SK-N-SH treated with all-trans-retinoic acid at 6 μM for 48 hours (cell line): ENCODE data around the gene KCTD3.

ENCODE experiments used
- ATAC-seq: fragments of 200-7000 bp; cut with Tn5 transposase; 3 replicates; pipeline ENCODE4 v1.9.1; 2020; ENCODE audit warnings: mild to moderate bottlenecking, moderate library complexity
- ARNTL ChIP-seq: fragments of 450-650 bp; formaldehyde crosslinking; IDR thresholded peaks from 2 replicates; pipeline ENCODE4 v1.5.0; 2020; ENCODE audit warnings: low read depth, mild to moderate bottlenecking, moderate library complexity, borderline replicate concordance
- BACH2 ChIP-seq: fragments of 250-450 bp; sonication (Bioruptor Pico); IDR thresholded peaks from 2 replicates; pipeline ENCODE4 v1.9.0; 2021; ENCODE audit warnings: mild to moderate bottlenecking, borderline replicate concordance
- CSDC2 ChIP-seq: fragments of 250-450 bp; sonication (Bioruptor Pico); IDR thresholded peaks from 2 replicates; pipeline ENCODE4 v1.5.0; 2020; ENCODE audit warnings: mild to moderate bottlenecking, moderate library complexity
- ISL1 ChIP-seq: fragments of 250-450 bp; sonication (Bioruptor Pico); IDR thresholded peaks from 2 replicates; pipeline ENCODE4 v2.1.2; 2022; ENCODE audit warnings: mild to moderate bottlenecking, moderate library complexity
- OSR1 ChIP-seq: fragments of 250-450 bp; sonication (Bioruptor Pico); IDR thresholded peaks from 2 replicates; pipeline ENCODE4 v1.8.0; 2022; ENCODE audit warnings: moderate library complexity, mild to moderate bottlenecking, inconsistent platforms
- PATZ1 ChIP-seq: fragments of 250-450 bp; sonication (Bioruptor Pico); IDR thresholded peaks from 2 replicates; pipeline ENCODE4 v1.8.0; 2020; ENCODE audit warnings: mild to moderate bottlenecking, moderate library complexity, borderline replicate concordance
- POU6F1 ChIP-seq: fragments of 250-450 bp; sonication (Bioruptor Pico); IDR thresholded peaks from 2 replicates; pipeline ENCODE4 v1.8.0; 2021; ENCODE audit warnings: low read depth, mild to moderate bottlenecking, moderate library complexity, borderline replicate concordance
- RARB ChIP-seq: fragments of 250-450 bp; sonication (Bioruptor Pico); IDR thresholded peaks from 2 replicates; pipeline ENCODE4 v1.8.0; 2021; ENCODE audit warnings: mild to moderate bottlenecking, moderate library complexity
- TCF4 ChIP-seq: fragments of 250-450 bp; sonication (Bioruptor Pico); IDR thresholded peaks from 2 replicates; pipeline ENCODE4 v1.8.0; 2021; ENCODE audit warnings: mild to moderate bottlenecking, moderate library complexity, borderline replicate concordance
- TOX ChIP-seq: fragments of 250-450 bp; sonication (Bioruptor Pico); IDR thresholded peaks from 2 replicates; pipeline ENCODE4 v1.8.0; 2021; ENCODE audit warnings: mild to moderate bottlenecking, moderate library complexity, borderline replicate concordance
- ZC3H10 ChIP-seq: fragments of 250-450 bp; sonication (Bioruptor Pico); IDR thresholded peaks from 2 replicates; pipeline ENCODE4 v1.5.1; 2021; ENCODE audit warnings: mild to moderate bottlenecking, moderate library complexity
- ZFP3 ChIP-seq: fragments of 250-450 bp; sonication (Bioruptor Pico); IDR thresholded peaks from 2 replicates; pipeline ENCODE4 v1.5.0; 2020; ENCODE audit warnings: mild to moderate bottlenecking, moderate library complexity
- ZNF565 ChIP-seq: fragments of 450-650 bp; formaldehyde crosslinking; conservative IDR thresholded peaks from 2 replicates; pipeline ENCODE4 v1.5.0; 2020; ENCODE audit warnings: low read depth, mild to moderate bottlenecking, moderate library complexity
- ZNF70 ChIP-seq: fragments of 450-650 bp; formaldehyde crosslinking; IDR thresholded peaks from 2 replicates; pipeline ENCODE4 v1.5.0; 2020; ENCODE audit warnings: mild to moderate bottlenecking, moderate library complexity
- ZNF8 ChIP-seq: fragments of 450-650 bp; formaldehyde crosslinking; IDR thresholded peaks from 2 replicates; pipeline ENCODE4 v1.5.0; 2020; ENCODE audit warnings: mild to moderate bottlenecking, moderate library complexity
- TF ChIP-seq, protein P1 (sequence below): fragments of 250-450 bp; sonication (Bioruptor Pico); IDR thresholded peaks from 2 replicates; pipeline ENCODE4 v1.5.1; 2020; ENCODE audit warnings: low read depth, mild to moderate bottlenecking, moderate library complexity
- TF ChIP-seq, protein P2 (sequence below): fragments of 250-450 bp; sonication (Bioruptor Pico); IDR thresholded peaks from 2 replicates; pipeline ENCODE4 v1.5.1; 2021; ENCODE audit warnings: mild to moderate bottlenecking, moderate library complexity

KCTD3 gene

DNA sequence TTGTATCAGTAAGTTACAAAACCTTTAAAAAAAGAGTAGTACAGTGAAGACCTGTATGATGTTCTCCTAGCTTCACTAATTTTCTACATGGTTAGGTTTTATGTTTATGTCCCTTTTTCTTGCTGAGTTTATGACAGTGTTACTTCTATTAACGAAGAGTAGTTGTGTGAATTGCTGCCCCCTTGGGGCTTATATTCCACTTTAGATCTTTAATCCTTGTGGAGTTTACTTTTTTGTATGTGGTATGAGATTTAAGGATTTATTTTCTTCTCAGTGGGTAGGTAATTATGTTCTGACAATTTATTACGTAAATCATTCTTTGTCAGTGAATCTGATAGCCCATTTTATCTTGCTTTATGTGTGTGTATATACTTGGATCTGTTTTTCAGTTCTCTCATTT is 14.8 kb downstream of the KCTD3 start:
- ATAC-seq: no peak
- TF ChIP-seq ZFP3 (CRISPR knock-in tag): no peak
- TF ChIP-seq ISL1 (CRISPR knock-in tag): no peak
- TF ChIP-seq ZNF565: no peak
- no peak for TF ChIP-seq TCF4 (CRISPR knock-in tag)
- no peak for TF ChIP-seq TOX (CRISPR knock-in tag)
- TF ChIP-seq ZNF8 (CRISPR knock-in tag): no peak
- no peak for TF ChIP-seq RARB (CRISPR knock-in tag)

DNA sequence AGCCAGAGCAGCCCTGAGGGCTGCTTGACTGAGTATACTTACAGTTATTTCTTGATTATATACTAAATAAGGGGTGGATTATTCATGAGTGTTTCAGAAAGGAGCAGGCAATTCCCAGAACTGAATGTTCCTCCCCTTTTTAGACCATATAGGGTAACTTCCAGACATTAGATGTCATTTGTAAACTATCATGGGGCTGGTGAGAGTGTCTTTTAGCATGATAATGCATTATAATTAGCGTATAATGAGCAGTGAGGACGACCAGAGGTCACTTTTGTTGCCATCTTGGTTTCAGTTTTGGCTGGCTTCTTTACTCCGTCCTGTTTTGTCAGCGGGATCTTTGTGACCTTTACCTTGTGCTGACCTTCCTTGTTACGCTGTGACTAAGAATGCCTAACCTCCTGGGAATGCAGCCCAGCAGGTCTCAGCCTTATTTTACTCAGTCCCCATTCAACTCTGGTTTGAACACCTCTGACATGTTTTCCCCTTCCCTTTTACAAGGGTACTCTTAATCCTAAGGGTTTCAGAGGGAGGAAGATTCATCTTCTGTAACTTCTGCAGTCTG is 16.2 kb downstream of the KCTD3 start:
- ATAC-seq: no peak

GRCh38 chr1:215584389-215584788 is 17.3 kb downstream of the KCTD3 start:
- no peak for ATAC-seq
- no peak for TF ChIP-seq OSR1 (CRISPR knock-in tag)
- TF ChIP-seq PATZ1 (CRISPR knock-in tag): no peak
- no peak for TF ChIP-seq ZC3H10 (CRISPR knock-in tag)
- no peak for TF ChIP-seq ARNTL (CRISPR knock-in tag)
- TF ChIP-seq, all 23 proteins: peak for 0

More for the DNA sequence above, 16.2 kb downstream of the KCTD3 start:
- no peak for TF ChIP-seq BACH2
- TF ChIP-seq, protein P1, sequence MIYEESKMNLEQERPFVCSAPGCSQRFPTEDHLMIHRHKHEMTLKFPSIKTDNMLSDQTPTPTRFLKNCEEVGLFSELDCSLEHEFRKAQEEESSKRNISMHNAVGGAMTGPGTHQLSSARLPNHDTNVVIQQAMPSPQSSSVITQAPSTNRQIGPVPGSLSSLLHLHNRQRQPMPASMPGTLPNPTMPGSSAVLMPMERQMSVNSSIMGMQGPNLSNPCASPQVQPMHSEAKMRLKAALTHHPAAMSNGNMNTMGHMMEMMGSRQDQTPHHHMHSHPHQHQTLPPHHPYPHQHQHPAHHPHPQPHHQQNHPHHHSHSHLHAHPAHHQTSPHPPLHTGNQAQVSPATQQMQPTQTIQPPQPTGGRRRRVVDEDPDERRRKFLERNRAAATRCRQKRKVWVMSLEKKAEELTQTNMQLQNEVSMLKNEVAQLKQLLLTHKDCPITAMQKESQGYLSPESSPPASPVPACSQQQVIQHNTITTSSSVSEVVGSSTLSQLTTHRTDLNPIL (CRISPR knock-in tag): no peak

GRCh38 chr1:215589650-215590435 is 22.7 kb downstream of the KCTD3 start:
- TF ChIP-seq POU6F1 (CRISPR knock-in tag) (no peak), ARNTL (CRISPR knock-in tag) (no peak), TOX (CRISPR knock-in tag) (no peak), ZFP3 (CRISPR knock-in tag) (no peak), BACH2 (no peak), PATZ1 (CRISPR knock-in tag) (no peak), ZNF70 (CRISPR knock-in tag) (no peak), CSDC2 (CRISPR knock-in tag) (no peak), ZNF565 (no peak), RARB (CRISPR knock-in tag) (no peak)
- TF ChIP-seq, protein P2, sequence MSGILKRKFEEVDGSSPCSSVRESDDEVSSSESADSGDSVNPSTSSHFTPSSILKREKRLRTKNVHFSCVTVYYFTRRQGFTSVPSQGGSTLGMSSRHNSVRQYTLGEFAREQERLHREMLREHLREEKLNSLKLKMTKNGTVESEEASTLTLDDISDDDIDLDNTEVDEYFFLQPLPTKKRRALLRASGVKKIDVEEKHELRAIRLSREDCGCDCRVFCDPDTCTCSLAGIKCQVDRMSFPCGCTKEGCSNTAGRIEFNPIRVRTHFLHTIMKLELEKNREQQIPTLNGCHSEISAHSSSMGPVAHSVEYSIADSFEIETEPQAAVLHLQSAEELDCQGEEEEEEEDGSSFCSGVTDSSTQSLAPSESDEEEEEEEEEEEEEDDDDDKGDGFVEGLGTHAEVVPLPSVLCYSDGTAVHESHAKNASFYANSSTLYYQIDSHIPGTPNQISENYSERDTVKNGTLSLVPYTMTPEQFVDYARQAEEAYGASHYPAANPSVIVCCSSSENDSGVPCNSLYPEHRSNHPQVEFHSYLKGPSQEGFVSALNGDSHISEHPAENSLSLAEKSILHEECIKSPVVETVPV (CRISPR knock-in tag): no peak
- no peak for ATAC-seq
